Cardiac muscle cell (in vitro differentiated cells and primary cell): ENCODE measurements around the gene RAD50. TPM values are rescaled to one million over a fixed set of nuclear protein-coding genes. Genes with fewer than 3 reads are reported as not detected.

Source experiments
- DNase-seq, 2 donors: peaks; one replicate each; pipeline versions ENCODE4 v3.0.0 to v3.0.0-alpha.2; 2010 to 2017; ENCODE audit warnings: low read depth in 1 of 2, low spot score in 1 of 2
- H3K27ac ChIP-seq: fragments of 200-600 bp; sonication (generic); 2 replicates; pipeline ENCODE4 v1.5.1; 2016
- H3K27me3 ChIP-seq: fragments of 200-600 bp; sonication (generic); 2 replicates; pipeline ENCODE4 v1.6.0; 2016; ENCODE audit warnings: control low read depth
- H3K36me3 ChIP-seq: fragments of 200-600 bp; sonication (generic); 2 replicates; pipeline ENCODE4 v1.5.1; 2016; ENCODE audit warnings: control low read depth
- H3K4me1 ChIP-seq: fragments of 200-600 bp; sonication (generic); 2 replicates; pipeline ENCODE4 v1.8.1; 2017; ENCODE audit warnings: low read depth, mild to moderate bottlenecking, mixed run types
- H3K4me3 ChIP-seq: fragments of 200-600 bp; sonication (generic); 2 replicates; pipeline ENCODE4 v1.5.1; 2016; ENCODE audit warnings: mild to moderate bottlenecking
- H3K9me3 ChIP-seq: fragments of 200-600 bp; sonication (generic); 2 replicates; pipeline ENCODE4 v1.5.1; 2017; ENCODE audit warnings: low read depth, mild to moderate bottlenecking, control low read depth
- polyA plus RNA-seq: library from polyadenylated mRNA; unstranded; fragments of >200 nt; fragmentation: Nextera tagmentation; extraction: Ambion mirVana; gene quantifications from 2 replicates; pipeline ENCODE4 v1.2.1, GENCODE V29; 2016
- total RNA-seq: library from RNA; depleted of rRNA; stranded (reverse); fragments of >200 nt; gene quantifications from 2 replicates; pipeline ENCODE4 v1.2.3, GENCODE V29; 2016
- TF ChIP-seq, protein P1 (sequence below): IDR thresholded peaks from 2 replicates; pipeline ENCODE4 v1.5.1; 2012; ENCODE audit warnings: low read depth, mild to moderate bottlenecking, low read length

The RAD50 gene
- total and polyA plus RNA-seq, 2 experiments from 2014 or later, result 13.4 to 27.3 TPM

DNA sequence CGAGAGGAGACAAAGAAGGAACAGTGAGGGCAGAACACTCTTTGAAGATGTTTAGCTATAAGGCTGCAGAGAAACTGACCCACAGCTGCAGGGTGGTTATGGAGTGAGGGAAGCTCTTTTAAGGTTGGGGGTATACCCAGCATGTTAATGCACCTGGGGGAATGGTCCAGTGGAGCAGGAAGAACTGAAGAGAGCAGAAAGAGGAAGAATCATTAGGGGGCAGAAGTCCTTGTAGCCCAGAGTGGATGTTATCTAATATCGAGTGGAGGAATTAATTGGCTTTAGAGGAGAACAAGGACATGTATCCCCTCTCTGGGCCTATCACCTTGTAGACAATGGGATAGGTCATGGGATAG, 124.7 kb downstream of the RAD50 start:
- TF ChIP-seq, protein P1, sequence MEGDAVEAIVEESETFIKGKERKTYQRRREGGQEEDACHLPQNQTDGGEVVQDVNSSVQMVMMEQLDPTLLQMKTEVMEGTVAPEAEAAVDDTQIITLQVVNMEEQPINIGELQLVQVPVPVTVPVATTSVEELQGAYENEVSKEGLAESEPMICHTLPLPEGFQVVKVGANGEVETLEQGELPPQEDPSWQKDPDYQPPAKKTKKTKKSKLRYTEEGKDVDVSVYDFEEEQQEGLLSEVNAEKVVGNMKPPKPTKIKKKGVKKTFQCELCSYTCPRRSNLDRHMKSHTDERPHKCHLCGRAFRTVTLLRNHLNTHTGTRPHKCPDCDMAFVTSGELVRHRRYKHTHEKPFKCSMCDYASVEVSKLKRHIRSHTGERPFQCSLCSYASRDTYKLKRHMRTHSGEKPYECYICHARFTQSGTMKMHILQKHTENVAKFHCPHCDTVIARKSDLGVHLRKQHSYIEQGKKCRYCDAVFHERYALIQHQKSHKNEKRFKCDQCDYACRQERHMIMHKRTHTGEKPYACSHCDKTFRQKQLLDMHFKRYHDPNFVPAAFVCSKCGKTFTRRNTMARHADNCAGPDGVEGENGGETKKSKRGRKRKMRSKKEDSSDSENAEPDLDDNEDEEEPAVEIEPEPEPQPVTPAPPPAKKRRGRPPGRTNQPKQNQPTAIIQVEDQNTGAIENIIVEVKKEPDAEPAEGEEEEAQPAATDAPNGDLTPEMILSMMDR, result no peak
- Histone ChIP-seq H3K4me1 (no peaks in the 10 kb centered on the region), H3K9me3 (no peaks in the 10 kb centered on the region), H3K27ac (no peak overlapping the region), H3K27me3 (no peaks in the 10 kb centered on the region), H3K36me3 (no peaks in the 10 kb centered on the region), H3K4me3 (no peak overlapping the region)
- DNase-seq, result no peak

DNA sequence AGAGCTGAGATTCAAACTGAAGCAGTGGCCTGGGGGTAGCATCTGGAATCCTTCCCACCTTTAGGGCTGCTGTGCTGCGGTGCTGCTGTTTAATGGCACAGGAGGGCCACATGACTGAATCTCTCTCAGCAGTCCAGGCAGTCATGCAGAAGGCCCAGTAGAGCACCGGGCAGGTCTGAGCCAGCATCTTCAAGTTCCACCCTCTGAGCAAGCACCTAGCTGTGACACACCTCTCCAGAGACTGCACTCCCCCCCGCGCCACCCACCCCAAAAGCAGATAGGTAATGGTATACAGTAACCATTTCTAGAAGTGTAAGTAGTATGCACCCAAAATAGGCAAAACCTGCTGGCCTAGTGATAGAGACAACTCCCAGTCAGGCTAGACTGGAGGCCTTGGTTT, 125.2 kb downstream of the RAD50 start:
- Histone ChIP-seq H3K27me3 (no peaks in the 10 kb centered on the region), H3K36me3 (no peaks in the 10 kb centered on the region), H3K27ac (no peak overlapping the region), H3K4me1 (no peaks in the 10 kb centered on the region), H3K4me3 (no peak overlapping the region), H3K9me3 (no peaks in the 10 kb centered on the region)
- TF ChIP-seq, protein P1, result no peak
- no peak for DNase-seq

DNA sequence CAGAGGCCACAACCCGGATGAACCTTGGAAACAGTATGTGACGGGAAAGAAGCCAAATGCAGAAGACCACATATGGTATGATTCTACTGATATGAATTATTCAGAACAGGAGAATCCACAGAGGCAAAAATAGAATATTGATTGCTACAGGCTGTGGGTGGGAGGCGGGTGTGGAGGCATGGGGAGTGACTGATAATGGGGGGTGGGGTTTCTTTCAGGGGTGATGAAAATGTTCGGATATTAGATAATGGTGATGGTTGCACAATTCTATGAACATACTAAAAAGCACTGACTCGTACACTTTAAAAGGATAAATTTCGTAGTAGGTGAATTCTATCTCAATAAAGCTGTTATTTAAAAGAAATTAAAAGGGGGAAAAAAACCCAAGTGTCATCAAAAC, 127.7 kb downstream of the RAD50 start:
- DNase-seq, result no peak
- H3K27me3 ChIP-seq, result no peaks in the 10 kb centered on the region
- H3K4me3 ChIP-seq, result no peak overlapping the region
- no peaks in the 10 kb centered on the region for H3K4me1 ChIP-seq
- TF ChIP-seq, protein P1, result no peak
- no peak overlapping the region for H3K27ac ChIP-seq
- no peaks in the 10 kb centered on the region for H3K36me3 ChIP-seq
- H3K9me3 ChIP-seq, result no peaks in the 10 kb centered on the region

DNA sequence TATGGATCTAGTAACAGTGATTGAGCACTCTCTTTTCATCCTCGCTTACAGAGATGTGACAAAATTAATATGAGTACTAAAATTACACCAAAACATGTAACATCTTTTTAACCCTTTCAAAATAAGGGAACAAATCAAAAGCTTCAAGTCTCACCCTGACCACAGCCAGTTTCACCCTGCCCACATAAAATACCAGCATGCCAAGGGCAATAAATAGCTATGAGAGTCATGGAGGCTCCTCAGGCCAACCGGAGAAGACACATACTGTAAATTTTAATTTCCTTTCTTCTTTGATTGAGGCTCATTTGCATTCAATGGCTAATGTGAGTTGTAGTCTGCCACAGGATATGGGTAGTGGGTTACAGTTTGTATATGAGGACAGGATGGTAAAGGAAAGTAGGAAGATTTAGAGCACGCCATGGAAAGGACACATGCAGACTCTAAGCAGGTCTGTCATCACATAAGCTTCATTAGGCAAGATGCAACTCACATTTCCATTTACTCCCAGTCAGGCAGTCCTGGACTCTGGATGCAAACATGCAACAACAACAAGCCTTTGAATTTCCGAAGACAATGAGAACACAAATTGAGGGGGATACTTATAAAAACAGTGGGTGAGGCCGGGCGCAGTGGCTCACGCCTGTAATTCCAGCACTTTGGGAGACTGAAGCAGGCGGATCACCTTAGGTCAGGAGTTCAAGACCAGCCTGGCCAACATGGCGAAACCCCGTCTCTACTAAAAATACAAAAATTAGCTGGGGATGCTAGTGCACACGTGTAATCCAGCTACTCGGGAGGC, 128.3 kb downstream of the RAD50 start:
- TF ChIP-seq, protein P1, result no peak
- H3K27me3 ChIP-seq, result no peaks in the 10 kb centered on the region
- H3K4me1 ChIP-seq, result no peaks in the 10 kb centered on the region
- no peak overlapping the region for H3K4me3 ChIP-seq
- DNase-seq, result no peak
- no peaks in the 10 kb centered on the region for H3K36me3 ChIP-seq
- no peaks in the 10 kb centered on the region for H3K9me3 ChIP-seq
- H3K27ac ChIP-seq, result no peak overlapping the region

DNA sequence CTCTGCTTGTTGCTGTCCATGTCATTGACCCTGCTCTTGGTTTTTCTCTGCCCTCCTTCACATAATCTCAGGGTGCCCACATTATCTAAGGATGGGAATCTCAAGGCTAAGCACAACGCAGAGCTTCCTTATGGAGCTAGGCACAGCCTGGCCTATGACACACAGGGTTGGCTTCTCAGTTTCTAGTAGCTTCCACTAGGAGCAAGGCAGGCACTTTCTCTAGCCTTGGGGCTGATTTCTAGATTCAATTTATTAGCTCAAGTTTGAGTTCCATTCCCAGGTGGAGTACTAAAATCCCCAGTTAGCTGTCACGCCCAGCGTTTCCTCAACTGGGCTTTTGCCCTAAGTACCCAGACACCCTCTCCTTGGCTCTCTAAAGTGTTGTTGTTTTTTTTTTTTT, 129.4 kb downstream of the RAD50 start:
- TF ChIP-seq, protein P1, result no peak
- no peak for DNase-seq
- H3K9me3 ChIP-seq, result no peaks in the 10 kb centered on the region

More for the DNA sequence above, 129.4 kb downstream of the RAD50 start:
- no peaks in the 10 kb centered on the region for H3K36me3 ChIP-seq
- H3K4me1 ChIP-seq, result no peaks in the 10 kb centered on the region
- no peaks in the 10 kb centered on the region for H3K27me3 ChIP-seq
- H3K27ac ChIP-seq, result no peak overlapping the region
- H3K4me3 ChIP-seq, result no peak overlapping the region
